OCI-LY7 (cell line): ENCODE data around the gene AOPEP. TPM values are rescaled to one million over a fixed set of nuclear protein-coding genes. Genes with fewer than 3 reads are reported as not detected.

Experiments used
- BruUV-seq: library from RNA; stranded (reverse); fragments of 400-500 nt; replicated peaks from 2 replicates; lab custom pipeline; 2021; lab: Mats Ljungman, UMichigan
- CTCF ChIA-PET: fragments of 300-600 bp; sonication (Branson Sonifier 250); formaldehyde crosslinking; loops from one replicate; lab custom pipeline; 2022; ENCODE audit warnings: antibody characterized with exemption; ENCODE audit not compliant: unreplicated experiment; lab: Charles Lee
- POLR2A ChIA-PET: fragments of 300-600 bp; sonication (Branson Sonifier 250); formaldehyde crosslinking; loops from one replicate; lab custom pipeline; 2022; ENCODE audit warnings: antibody characterized with exemption; lab: Charles Lee
- DNase-seq: peaks from one replicate; pipeline ENCODE4 v3.0.0-alpha.2; 2015; ENCODE audit warnings: low spot score
- H2AFZ ChIP-seq: fragments of 200-600 bp; sonication (generic), shearing (Covaris generic); 2 replicates; pipeline ENCODE4 v1.6.1; 2014; ENCODE audit warnings: mild to moderate bottlenecking, antibody characterized with exemption, low read length, moderate library complexity
- H3K27ac ChIP-seq: fragments of 200-600 bp; sonication (generic); 2 replicates; pipeline ENCODE4 v1.5.1; 2014; ENCODE audit warnings: mixed run types, low read depth, mild to moderate bottlenecking, moderate library complexity, low read length, inconsistent platforms; ENCODE audit not compliant: poor library complexity, severe bottlenecking
- H3K36me3 ChIP-seq: fragments of 200-600 bp; sonication (generic); 2 replicates; pipeline ENCODE4 v1.6.1; 2014; ENCODE audit warnings: mild to moderate bottlenecking, antibody characterized with exemption, low read length, moderate library complexity, mixed read lengths; ENCODE audit not compliant: insufficient read depth
- H3K4me1 ChIP-seq: fragments of 200-600 bp; sonication (generic); 2 replicates; pipeline ENCODE4 v1.5.1; 2014; ENCODE audit warnings: mild to moderate bottlenecking, low read length; ENCODE audit not compliant: insufficient read depth, poor library complexity, severe bottlenecking
- H3K4me2 ChIP-seq: fragments of 200-600 bp; sonication (generic); 2 replicates; pipeline ENCODE4 v1.6.1; 2014; ENCODE audit warnings: mild to moderate bottlenecking, low read length
- H3K4me3 ChIP-seq: fragments of 200-600 bp; sonication (generic); 2 replicates; pipeline ENCODE4 v1.5.1; 2014; ENCODE audit warnings: mild to moderate bottlenecking, low read depth, low read length; ENCODE audit not compliant: poor library complexity, severe bottlenecking
- H3K79me2 ChIP-seq: fragments of 200-600 bp; sonication (generic); 2 replicates; pipeline ENCODE4 v1.6.1; 2016; ENCODE audit warnings: low read depth, mild to moderate bottlenecking, low read length, moderate library complexity, mixed read lengths; ENCODE audit not compliant: insufficient read depth
- H3K9me2 ChIP-seq: fragments of 200-600 bp; sonication (generic); 2 replicates; pipeline ENCODE4 v1.6.1; 2016; ENCODE audit warnings: mild to moderate bottlenecking, low read length, mixed read lengths; ENCODE audit not compliant: insufficient read depth
- H3K9me3 ChIP-seq: fragments of 200-600 bp; sonication (generic); 2 replicates; pipeline ENCODE4 v1.6.1; 2014; ENCODE audit warnings: mild to moderate bottlenecking, mixed run types, low read length, mixed read lengths
- H4K20me1 ChIP-seq: fragments of 200-600 bp; sonication (generic); 2 replicates; pipeline ENCODE4 v1.6.1; 2014; ENCODE audit warnings: mild to moderate bottlenecking, antibody characterized with exemption, low read length, moderate library complexity, mixed read lengths; ENCODE audit not compliant: insufficient read depth
- EZH2phosphoT487 ChIP-seq: fragments of 200-600 bp; sonication (generic); IDR thresholded peaks from 2 replicates; pipeline ENCODE4 v1.6.1; 2018; ENCODE audit warnings: low read depth, borderline replicate concordance, mild to moderate bottlenecking, mixed run types, antibody characterized with exemption, low read length, moderate library complexity, mixed read lengths
- intact Hi-C: fragments of 100-400 bp; cut with micrococcal nuclease; formaldehyde crosslinking; loops from one replicate; pipeline ENCODE4 v1.10.0; 2022; ENCODE audit not compliant: unreplicated experiment
- total RNA-seq, 2 experiments: library from RNA; depleted of rRNA in 1 of 2; stranded (reverse); fragments of >200 nt in 1 of 2; shearing (Covaris generic) in 1 of 2; gene quantifications; 2 replicates each; pipeline ENCODE4 v1.2.3, GENCODE V29; 2014 to 2022
- TF ChIP-seq, protein P1 (sequence below): fragments of 200-600 bp; sonication (generic); conservative IDR thresholded peaks from 2 replicates; pipeline ENCODE4 v1.5.1; 2014; ENCODE audit warnings: mild to moderate bottlenecking, antibody characterized with exemption, low read length, moderate library complexity, mixed read lengths

AOPEP gene
- total RNA-seq, 2 experiments from 2014 or later = 17.3 to 24.3 TPM

DNA sequence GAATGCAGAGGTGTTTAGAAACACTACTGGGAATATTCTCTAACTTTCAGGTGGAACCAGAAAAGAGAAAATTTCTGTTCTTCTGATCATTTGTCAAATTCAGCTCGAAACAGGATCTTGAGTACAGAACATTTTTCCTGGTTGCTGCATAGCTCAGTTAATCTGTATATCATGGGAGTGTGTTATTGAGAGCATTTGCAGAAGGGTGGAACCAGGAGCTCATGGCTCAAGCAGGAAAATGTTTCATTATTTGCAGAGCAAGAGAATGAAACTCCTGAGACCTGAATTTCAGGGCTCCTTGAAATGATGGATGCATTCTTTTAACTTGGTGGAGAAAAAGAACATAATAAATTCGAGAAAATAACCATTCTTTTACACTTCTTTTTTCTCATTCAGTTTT lies 97.9 kb downstream of the AOPEP start:
- intact Hi-C loops = no loop called here
- Histone ChIP-seq H4K20me1 (no peaks in the 10 kb centered on the region), H3K9me3 (no peaks in the 10 kb centered on the region), H3K4me1 (peaks cover 7% of the 10 kb centered on the region), H3K79me2 (no peaks in the 10 kb centered on the region), H3K9me2 (no peaks in the 10 kb centered on the region), H2AFZ (no peak overlapping the region), H3K27ac (no peak overlapping the region), H3K4me2 (no peak overlapping the region), H3K4me3 (no peak overlapping the region), H3K36me3 (no peaks in the 10 kb centered on the region)
- CTCF ChIA-PET = no interaction called here
- BruUV-seq = no TSS peak
- DNase-seq = no peak
- TF ChIP-seq, protein P1, sequence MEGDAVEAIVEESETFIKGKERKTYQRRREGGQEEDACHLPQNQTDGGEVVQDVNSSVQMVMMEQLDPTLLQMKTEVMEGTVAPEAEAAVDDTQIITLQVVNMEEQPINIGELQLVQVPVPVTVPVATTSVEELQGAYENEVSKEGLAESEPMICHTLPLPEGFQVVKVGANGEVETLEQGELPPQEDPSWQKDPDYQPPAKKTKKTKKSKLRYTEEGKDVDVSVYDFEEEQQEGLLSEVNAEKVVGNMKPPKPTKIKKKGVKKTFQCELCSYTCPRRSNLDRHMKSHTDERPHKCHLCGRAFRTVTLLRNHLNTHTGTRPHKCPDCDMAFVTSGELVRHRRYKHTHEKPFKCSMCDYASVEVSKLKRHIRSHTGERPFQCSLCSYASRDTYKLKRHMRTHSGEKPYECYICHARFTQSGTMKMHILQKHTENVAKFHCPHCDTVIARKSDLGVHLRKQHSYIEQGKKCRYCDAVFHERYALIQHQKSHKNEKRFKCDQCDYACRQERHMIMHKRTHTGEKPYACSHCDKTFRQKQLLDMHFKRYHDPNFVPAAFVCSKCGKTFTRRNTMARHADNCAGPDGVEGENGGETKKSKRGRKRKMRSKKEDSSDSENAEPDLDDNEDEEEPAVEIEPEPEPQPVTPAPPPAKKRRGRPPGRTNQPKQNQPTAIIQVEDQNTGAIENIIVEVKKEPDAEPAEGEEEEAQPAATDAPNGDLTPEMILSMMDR = no peak
- TF ChIP-seq EZH2phosphoT487 = no peak
- POLR2A ChIA-PET = no interaction called here

DNA sequence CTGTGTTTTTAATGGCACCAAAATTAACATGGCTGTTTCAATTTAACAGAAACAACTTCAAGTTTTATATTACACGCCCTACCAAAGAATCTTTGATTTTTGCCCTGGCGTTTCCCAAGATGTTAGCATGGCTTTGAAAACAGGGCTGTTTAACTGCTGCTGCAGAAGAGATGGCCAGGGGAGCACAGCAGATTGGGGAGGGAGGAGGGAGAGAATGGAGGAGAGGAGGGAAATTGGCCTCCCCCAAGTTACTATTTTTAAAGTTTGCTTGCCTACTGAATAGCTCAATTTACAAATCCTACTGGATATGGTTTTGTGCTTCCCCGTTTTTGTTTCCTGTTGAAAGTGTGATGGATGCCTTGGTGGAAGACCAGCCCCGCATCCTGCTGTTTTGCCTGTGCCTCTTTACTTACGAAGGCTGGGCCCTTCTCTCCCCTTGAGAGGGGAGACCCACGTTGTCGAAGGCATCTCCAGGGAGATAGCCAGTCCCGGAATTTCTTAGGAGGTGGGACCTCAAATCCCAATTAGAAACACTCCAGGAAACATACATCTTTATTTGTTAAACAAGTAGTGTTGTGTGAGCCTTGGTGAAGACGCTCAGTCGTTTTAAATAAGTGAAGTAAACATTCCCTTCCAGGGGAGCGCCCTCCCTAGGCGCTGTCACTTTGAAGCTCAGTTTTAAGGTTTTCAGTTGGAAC lies 98.6 kb downstream of the AOPEP start:
- Histone ChIP-seq H3K9me2 (no peaks in the 10 kb centered on the region), H3K79me2 (no peaks in the 10 kb centered on the region), H2AFZ (no peak overlapping the region), H3K4me2 (no peak overlapping the region), H3K36me3 (no peaks in the 10 kb centered on the region), H3K9me3 (no peaks in the 10 kb centered on the region), H3K27ac (no peak overlapping the region), H3K4me3 (no peak overlapping the region), H3K4me1 (peaks cover 7% of the 10 kb centered on the region), H4K20me1 (no peaks in the 10 kb centered on the region)
- POLR2A ChIA-PET = interaction anchor here (1.8 kb wide), 1 partner anchor 12 kb away, joined by 5 read pairs; no protein-coding TSS in a partner anchor
- no peak for DNase-seq
- CTCF ChIA-PET = no interaction called here
- BruUV-seq = no TSS peak
- intact Hi-C loops = no loop called here
- no peak for TF ChIP-seq EZH2phosphoT487
- TF ChIP-seq, protein P1 = no peak

DNA sequence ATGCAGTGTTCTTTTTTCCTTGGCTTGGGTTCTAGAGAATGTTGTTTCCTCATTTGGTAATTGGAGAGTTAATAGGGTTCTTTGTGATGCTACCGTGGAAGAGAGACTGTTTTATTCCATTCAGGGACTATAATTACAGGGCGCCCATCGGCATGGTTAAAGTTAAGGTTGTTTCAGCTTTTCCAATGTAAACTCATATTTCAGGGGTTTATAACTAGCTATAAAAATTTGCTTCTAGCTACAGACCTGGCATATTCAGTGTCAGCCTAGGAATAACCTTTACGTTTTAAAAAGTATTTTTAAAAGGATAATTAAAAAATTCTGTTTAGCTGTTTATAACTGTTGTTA lies 99.1 kb downstream of the AOPEP start:
- TF ChIP-seq, protein P1 = no peak
- no peak for TF ChIP-seq EZH2phosphoT487
- no peak overlapping the region for H3K4me2 ChIP-seq
- H3K9me3 ChIP-seq = no peaks in the 10 kb centered on the region
- no peak overlapping the region for H2AFZ ChIP-seq
- DNase-seq = no peak
- no peak overlapping the region for H3K4me3 ChIP-seq
- no peaks in the 10 kb centered on the region for H3K79me2 ChIP-seq
- intact Hi-C loops = no loop called here
- H3K4me1 ChIP-seq = peaks cover 7% of the 10 kb centered on the region
- BruUV-seq = no TSS peak
- H3K36me3 ChIP-seq = no peaks in the 10 kb centered on the region
- H3K9me2 ChIP-seq = no peaks in the 10 kb centered on the region
- ChIA-PET POLR2A (interaction anchor here (0.6 to 1.8 kb wide), 3 partner anchors 13 to 1242 kb away, joined by 3 to 5 read pairs (median 3); no protein-coding TSS in a partner anchor), CTCF (no interaction called here)
- no peaks in the 10 kb centered on the region for H4K20me1 ChIP-seq
- no peak overlapping the region for H3K27ac ChIP-seq
